GM12878 (cell line): ENCODE results near the gene RETSAT. TPM values are rescaled to one million over a fixed set of nuclear protein-coding genes. Genes with fewer than 3 reads are reported as not detected.

Experiments used
- ATAC-seq: fragments of 200-7000 bp; cut with Tn5 transposase; 3 replicates; pipeline ENCODE4 v1.9.1; 2020; ENCODE audit warnings: mild to moderate bottlenecking, moderate library complexity
- BruUV-seq: library from RNA; stranded (reverse); fragments of 400-500 nt; replicated peaks from 2 replicates; lab custom pipeline; 2021; lab: Mats Ljungman, UMichigan
- CTCF ChIA-PET: fragments of 300-600 bp; sonication (Branson Sonifier 250); formaldehyde crosslinking; extraction: SDS; loops from one replicate; lab custom pipeline; 2021; ENCODE audit warnings: inconsistent platforms; lab: Yijun Ruan, JAX
- POLR2A ChIA-PET: fragments of 350-600 bp; formaldehyde crosslinking; extraction: SDS; loops from one replicate; lab custom pipeline; 2021; ENCODE audit warnings: inconsistent platforms; lab: Charles Lee
- RAD21 ChIA-PET: fragments of 300-600 bp; sonication (Branson Sonifier 250); formaldehyde crosslinking; loops from one replicate; lab custom pipeline; 2023; ENCODE audit warnings: antibody characterized with exemption; ENCODE audit not compliant: unreplicated experiment; lab: Charles Lee
- SMC1A ChIA-PET: fragments of 300-600 bp; sonication (Branson Sonifier 250); formaldehyde crosslinking; loops from one replicate; lab custom pipeline; 2023; ENCODE audit not compliant: unreplicated experiment, uncharacterized antibody; lab: Charles Lee
- DNase-seq: peaks from one replicate; pipeline ENCODE4 v3.0.0-alpha.2; 2011; ENCODE audit warnings: low read depth, low spot score
- FAIRE-seq: peaks from 3 replicates; lab custom pipeline; 2011; peaks lifted over from hg19 to GRCh38; lab: Jason Lieb, UNC
- H2AFZ ChIP-seq: 2 replicates; pipeline ENCODE4 v1.6.0; 2011; ENCODE audit warnings: low read depth, low read length, control low read depth; ENCODE audit not compliant: control insufficient read depth
- H3K27ac ChIP-seq: 2 replicates; pipeline ENCODE4 v1.5.1; 2011; ENCODE audit warnings: control low read depth; ENCODE audit not compliant: control insufficient read depth, insufficient read depth
- H3K27me3 ChIP-seq, 2 experiments: replicated peaks in 1 of 2; 2 replicates each; pipeline versions ENCODE4 v1.6.0 to v1.6.1; 2011; ENCODE audit warnings: low read length in 1 of 2; ENCODE audit not compliant: control insufficient read depth in 2 of 2, insufficient read depth in 2 of 2
- H3K36me3 ChIP-seq, 2 experiments: 2 replicates each; pipeline ENCODE4 v1.5.1; 2011; ENCODE audit warnings: low read length in 1 of 2; ENCODE audit not compliant: control insufficient read depth in 2 of 2, insufficient read depth in 2 of 2
- H3K4me1 ChIP-seq: 2 replicates; pipeline ENCODE4 v1.6.1; 2011; ENCODE audit warnings: mild to moderate bottlenecking, low read length, moderate library complexity, mixed read lengths; ENCODE audit not compliant: control insufficient read depth, insufficient read depth
- H3K4me2 ChIP-seq: 2 replicates; pipeline ENCODE4 v1.6.0; 2011; ENCODE audit warnings: control low read depth; ENCODE audit not compliant: control insufficient read depth, insufficient read depth
- H3K4me3 ChIP-seq: fragments of 200-600 bp; sonication (generic); 2 replicates; pipeline ENCODE4 v1.5.1; 2016
- H3K79me2 ChIP-seq: 2 replicates; pipeline ENCODE4 v1.6.0; 2011; ENCODE audit warnings: low read length; ENCODE audit not compliant: control insufficient read depth, insufficient read depth
- H3K9ac ChIP-seq: 2 replicates; pipeline ENCODE4 v1.8.0; 2011; ENCODE audit warnings: low read length, control low read depth, mixed read lengths; ENCODE audit not compliant: control insufficient read depth, insufficient read depth
- H3K9me3 ChIP-seq: replicated peaks from 3 replicates; pipeline ENCODE4 v1.5.1; 2011; ENCODE audit warnings: mild to moderate bottlenecking, low read length; ENCODE audit not compliant: control insufficient read depth, insufficient read depth
- H4K20me1 ChIP-seq: 2 replicates; pipeline ENCODE4 v1.6.0; 2011; ENCODE audit not compliant: control insufficient read depth, insufficient read depth
- CHD2 ChIP-seq: IDR thresholded peaks from 2 replicates; pipeline ENCODE4 v1.6.1; 2011; ENCODE audit warnings: low read depth, low read length, improper control_type of control experiment, borderline replicate concordance
- POLR2AphosphoS2 ChIP-seq: IDR thresholded peaks from 2 replicates; pipeline ENCODE4 v1.6.1; 2011; ENCODE audit warnings: low read depth, mild to moderate bottlenecking, low read length, improper control_type of control experiment, moderate library complexity
- ZNF217 ChIP-seq: fragments of 450-650 bp; IDR thresholded peaks from 2 replicates; pipeline ENCODE4 v1.6.1; 2017; ENCODE audit warnings: antibody characterized with exemption, mild to moderate bottlenecking
- WGBS: methylation state at CpG from one replicate; pipeline ENCODE4 v1.1.6; 2016; ENCODE audit warnings: low lambda C conversion rate; ENCODE audit not compliant: insufficient replicate concordance, insufficient coverage; ENCODE audit errors: missing lambda C conversion rate; 5-methylcytosine and 5-hydroxymethylcytosine counted together
- in situ Hi-C: fragments of 300-500 bp; cut with MboI; formaldehyde crosslinking; loops from 9 replicates; pipeline ENCODE4 v1.14.3; 2018; ENCODE audit warnings: mixed read lengths
- intact Hi-C: fragments of 100-400 bp; cut with micrococcal nuclease; formaldehyde crosslinking; loops from one replicate; pipeline ENCODE4 v1.14.2; 2022; ENCODE audit not compliant: unreplicated experiment
- polyA plus RNA-seq, 11 experiments: library from polyadenylated mRNA; depleted of rRNA in 4 of 11; unstranded in 6 of 11; stranded (reverse) in 5 of 11; fragments of >200 nt; fragmentation: Nextera tagmentation in 4 of 11; fragmentation: Illumina TruSeq in 1 of 11; extraction: Ambion mirVana in 4 of 11; extraction: Trizol in 1 of 11; gene quantifications; 1 replicate in 1 of 11; 2 replicates in 10 of 11; pipeline versions ENCODE4 v1.2.1 to v1.2.3, GENCODE V29; 2011 to 2016; ENCODE audit warnings: inconsistent platforms in 2 of 11, missing spikeins in 2 of 11, low read depth in 1 of 11
- total RNA-seq, 4 experiments: library from RNA; depleted of rRNA in 3 of 4; stranded (reverse); fragments of >200 nt in 3 of 4; fragmentation: Illumina TruSeq in 1 of 4; extraction: Trizol in 1 of 4; gene quantifications; 2 replicates each; pipeline versions ENCODE4 v1.2.1 to v1.2.3, GENCODE V29; 2013 to 2021
- TF ChIP-seq, protein P1 (sequence below): fragments of 450-650 bp; conservative IDR thresholded peaks from 2 replicates; pipeline ENCODE4 v1.6.1; 2017; ENCODE audit warnings: mild to moderate bottlenecking, moderate library complexity
- TF ChIP-seq, protein P2 (sequence below): IDR thresholded peaks from 2 replicates; pipeline ENCODE4 v1.6.1; 2012; ENCODE audit warnings: mild to moderate bottlenecking, low read depth, low read length

The RETSAT gene
- total and polyA plus RNA-seq, 10 of the 15 experiments (the other 5 are each of a cell fraction or from before 2014, with no cell fraction given): 3.3 to 28.8 (median 22.0) TPM

DNA sequence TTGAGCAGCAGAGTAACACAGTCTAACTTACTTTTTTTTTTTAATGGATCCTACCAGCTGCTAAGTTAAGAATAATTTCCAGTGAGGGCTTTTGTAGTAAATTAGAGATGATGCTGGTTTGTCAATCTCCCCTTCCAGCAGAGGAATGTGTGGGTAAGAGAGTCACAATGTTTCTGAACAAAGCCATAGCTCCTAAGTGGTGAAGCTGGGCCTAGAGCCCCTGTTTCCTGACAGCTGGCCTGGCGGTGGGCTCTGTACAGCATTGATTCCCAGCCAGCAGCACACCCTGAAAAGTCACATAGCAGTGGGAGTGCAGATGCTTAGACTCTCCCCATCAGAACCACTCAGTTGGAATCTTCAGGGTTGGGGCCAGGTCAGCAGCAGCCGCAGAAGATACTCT is 31.4 kb upstream of the RETSAT start:
- 100% methylated on average over 2 of the region's 2 CpGs for WGBS
- in situ Hi-C loops: no loop called here
- CTCF ChIA-PET: interaction anchor here (0.6 to 1.1 kb wide), 2 partner anchors 34 to 208 kb away, joined by 3 read pairs; no protein-coding TSS in a partner anchor

More for the DNA sequence above, 31.4 kb upstream of the RETSAT start:
- intact Hi-C loops: no loop called here
- peaks cover 3 to 4% of the 10 kb centered on the region in 2 experiments for H3K36me3 ChIP-seq
- ATAC-seq: no peak
- no peak overlapping the region for H2AFZ ChIP-seq
- no TSS peak for BruUV-seq
- TF ChIP-seq, protein P1, sequence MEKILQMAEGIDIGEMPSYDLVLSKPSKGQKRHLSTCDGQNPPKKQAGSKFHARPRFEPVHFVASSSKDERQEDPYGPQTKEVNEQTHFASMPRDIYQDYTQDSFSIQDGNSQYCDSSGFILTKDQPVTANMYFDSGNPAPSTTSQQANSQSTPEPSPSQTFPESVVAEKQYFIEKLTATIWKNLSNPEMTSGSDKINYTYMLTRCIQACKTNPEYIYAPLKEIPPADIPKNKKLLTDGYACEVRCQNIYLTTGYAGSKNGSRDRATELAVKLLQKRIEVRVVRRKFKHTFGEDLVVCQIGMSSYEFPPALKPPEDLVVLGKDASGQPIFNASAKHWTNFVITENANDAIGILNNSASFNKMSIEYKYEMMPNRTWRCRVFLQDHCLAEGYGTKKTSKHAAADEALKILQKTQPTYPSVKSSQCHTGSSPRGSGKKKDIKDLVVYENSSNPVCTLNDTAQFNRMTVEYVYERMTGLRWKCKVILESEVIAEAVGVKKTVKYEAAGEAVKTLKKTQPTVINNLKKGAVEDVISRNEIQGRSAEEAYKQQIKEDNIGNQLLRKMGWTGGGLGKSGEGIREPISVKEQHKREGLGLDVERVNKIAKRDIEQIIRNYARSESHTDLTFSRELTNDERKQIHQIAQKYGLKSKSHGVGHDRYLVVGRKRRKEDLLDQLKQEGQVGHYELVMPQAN: no peak
- TF ChIP-seq, protein P2, sequence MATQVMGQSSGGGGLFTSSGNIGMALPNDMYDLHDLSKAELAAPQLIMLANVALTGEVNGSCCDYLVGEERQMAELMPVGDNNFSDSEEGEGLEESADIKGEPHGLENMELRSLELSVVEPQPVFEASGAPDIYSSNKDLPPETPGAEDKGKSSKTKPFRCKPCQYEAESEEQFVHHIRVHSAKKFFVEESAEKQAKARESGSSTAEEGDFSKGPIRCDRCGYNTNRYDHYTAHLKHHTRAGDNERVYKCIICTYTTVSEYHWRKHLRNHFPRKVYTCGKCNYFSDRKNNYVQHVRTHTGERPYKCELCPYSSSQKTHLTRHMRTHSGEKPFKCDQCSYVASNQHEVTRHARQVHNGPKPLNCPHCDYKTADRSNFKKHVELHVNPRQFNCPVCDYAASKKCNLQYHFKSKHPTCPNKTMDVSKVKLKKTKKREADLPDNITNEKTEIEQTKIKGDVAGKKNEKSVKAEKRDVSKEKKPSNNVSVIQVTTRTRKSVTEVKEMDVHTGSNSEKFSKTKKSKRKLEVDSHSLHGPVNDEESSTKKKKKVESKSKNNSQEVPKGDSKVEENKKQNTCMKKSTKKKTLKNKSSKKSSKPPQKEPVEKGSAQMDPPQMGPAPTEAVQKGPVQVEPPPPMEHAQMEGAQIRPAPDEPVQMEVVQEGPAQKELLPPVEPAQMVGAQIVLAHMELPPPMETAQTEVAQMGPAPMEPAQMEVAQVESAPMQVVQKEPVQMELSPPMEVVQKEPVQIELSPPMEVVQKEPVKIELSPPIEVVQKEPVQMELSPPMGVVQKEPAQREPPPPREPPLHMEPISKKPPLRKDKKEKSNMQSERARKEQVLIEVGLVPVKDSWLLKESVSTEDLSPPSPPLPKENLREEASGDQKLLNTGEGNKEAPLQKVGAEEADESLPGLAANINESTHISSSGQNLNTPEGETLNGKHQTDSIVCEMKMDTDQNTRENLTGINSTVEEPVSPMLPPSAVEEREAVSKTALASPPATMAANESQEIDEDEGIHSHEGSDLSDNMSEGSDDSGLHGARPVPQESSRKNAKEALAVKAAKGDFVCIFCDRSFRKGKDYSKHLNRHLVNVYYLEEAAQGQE: no peak
- TF ChIP-seq CHD2 (no peak), ZNF217 (no peak), POLR2AphosphoS2 (no peak)
- TF ChIP-seq, all 136 proteins: peak for 0
- Histone ChIP-seq H3K9ac (no peak overlapping the region), H3K79me2 (no peaks in the 10 kb centered on the region), H3K4me2 (no peak overlapping the region), H3K4me3 (no peak overlapping the region), H3K27me3 (no peaks in the 10 kb centered on the region), H3K27ac (no peak overlapping the region), H3K9me3 (no peaks in the 10 kb centered on the region), H3K4me1 (no peaks in the 10 kb centered on the region), H4K20me1 (no peaks in the 10 kb centered on the region)
- FAIRE-seq (no peak), DNase-seq (no peak)
- ChIA-PET RAD21 (no interaction called here), POLR2A (interaction anchor here (0.7 to 0.9 kb wide), 2 partner anchors 15 to 20 kb away, joined by 3 to 6 read pairs; no protein-coding TSS in a partner anchor), SMC1A (no interaction called here)
